Measurements from ENCODE around the gene MORF4L1.

DNA sequence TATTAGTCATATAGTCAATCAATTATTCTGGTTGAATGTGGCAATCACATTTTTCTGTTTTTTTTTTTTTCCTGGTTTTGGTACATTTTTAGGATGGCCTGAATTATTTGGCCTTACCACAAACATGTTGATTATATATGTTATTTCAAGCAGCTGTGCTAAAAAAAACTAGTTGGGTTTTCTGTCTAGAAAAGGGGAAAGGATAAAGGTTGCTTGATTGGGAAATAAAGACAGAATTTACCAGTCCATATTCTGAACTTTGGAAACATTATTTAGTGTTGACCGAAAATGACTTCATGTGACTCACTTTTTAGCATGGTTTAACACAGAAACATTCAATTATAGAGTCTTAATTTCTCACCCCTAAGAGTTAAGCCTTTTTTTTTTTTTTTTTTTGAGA, 8.1 kb downstream of the MORF4L1 start:
- TF ChIP-seq, protein P1, sequence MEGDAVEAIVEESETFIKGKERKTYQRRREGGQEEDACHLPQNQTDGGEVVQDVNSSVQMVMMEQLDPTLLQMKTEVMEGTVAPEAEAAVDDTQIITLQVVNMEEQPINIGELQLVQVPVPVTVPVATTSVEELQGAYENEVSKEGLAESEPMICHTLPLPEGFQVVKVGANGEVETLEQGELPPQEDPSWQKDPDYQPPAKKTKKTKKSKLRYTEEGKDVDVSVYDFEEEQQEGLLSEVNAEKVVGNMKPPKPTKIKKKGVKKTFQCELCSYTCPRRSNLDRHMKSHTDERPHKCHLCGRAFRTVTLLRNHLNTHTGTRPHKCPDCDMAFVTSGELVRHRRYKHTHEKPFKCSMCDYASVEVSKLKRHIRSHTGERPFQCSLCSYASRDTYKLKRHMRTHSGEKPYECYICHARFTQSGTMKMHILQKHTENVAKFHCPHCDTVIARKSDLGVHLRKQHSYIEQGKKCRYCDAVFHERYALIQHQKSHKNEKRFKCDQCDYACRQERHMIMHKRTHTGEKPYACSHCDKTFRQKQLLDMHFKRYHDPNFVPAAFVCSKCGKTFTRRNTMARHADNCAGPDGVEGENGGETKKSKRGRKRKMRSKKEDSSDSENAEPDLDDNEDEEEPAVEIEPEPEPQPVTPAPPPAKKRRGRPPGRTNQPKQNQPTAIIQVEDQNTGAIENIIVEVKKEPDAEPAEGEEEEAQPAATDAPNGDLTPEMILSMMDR (IDR thresholded peaks at IDR 0.05; ENCODE audit: low read depth, low read length, poor library complexity, severe bottlenecking), result no peak
- TF ChIP-seq EZH2phosphoT487 (IDR thresholded peaks at IDR 0.05; ENCODE audit: borderline replicate concordance, low read length), result no peak
